GM19193 (cell line): Measurements from ENCODE around the gene SLC28A3.

Experiments
- POLR2A ChIP-seq: IDR thresholded peaks from 4 replicates; pipeline ENCODE4 v1.6.1; 2011; ENCODE audit not compliant: insufficient read depth, insufficient read length; ENCODE audit errors: extremely low read depth

The SLC28A3 gene, protein sequence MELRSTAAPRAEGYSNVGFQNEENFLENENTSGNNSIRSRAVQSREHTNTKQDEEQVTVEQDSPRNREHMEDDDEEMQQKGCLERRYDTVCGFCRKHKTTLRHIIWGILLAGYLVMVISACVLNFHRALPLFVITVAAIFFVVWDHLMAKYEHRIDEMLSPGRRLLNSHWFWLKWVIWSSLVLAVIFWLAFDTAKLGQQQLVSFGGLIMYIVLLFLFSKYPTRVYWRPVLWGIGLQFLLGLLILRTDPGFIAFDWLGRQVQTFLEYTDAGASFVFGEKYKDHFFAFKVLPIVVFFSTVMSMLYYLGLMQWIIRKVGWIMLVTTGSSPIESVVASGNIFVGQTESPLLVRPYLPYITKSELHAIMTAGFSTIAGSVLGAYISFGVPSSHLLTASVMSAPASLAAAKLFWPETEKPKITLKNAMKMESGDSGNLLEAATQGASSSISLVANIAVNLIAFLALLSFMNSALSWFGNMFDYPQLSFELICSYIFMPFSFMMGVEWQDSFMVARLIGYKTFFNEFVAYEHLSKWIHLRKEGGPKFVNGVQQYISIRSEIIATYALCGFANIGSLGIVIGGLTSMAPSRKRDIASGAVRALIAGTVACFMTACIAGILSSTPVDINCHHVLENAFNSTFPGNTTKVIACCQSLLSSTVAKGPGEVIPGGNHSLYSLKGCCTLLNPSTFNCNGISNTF

DNA sequence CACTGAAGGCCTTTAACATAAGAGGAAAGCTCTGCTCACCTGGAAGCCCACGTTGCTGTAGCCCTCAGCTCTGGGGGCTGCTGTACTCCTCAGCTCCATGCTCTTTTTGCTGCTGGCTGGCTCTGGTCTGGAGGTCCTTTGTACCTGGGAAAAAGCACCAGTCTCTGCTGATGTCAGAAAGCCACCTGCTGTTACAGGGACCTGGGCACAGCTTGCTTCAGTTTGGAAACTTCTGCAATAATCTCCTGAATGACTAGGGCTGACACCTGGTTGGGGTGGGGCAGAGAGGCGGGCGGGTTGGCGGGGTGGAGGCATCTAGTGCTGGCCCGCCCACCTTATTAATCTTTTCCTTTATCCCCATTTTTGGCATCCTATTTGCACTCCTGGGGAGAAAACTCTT is at the start of gene SLC28A3:
Gene SLC28A3, minus strand, starts transcription at position 224 of the 400 bp plus-strand sequence. Its CDS starts 125 bp downstream, at position 99.
- no peak for TF ChIP-seq POLR2A

- TF ChIP-seq POLR2A = no peak
Observed at GRCh38 chr9:84387821-84388220, 47.3 kb upstream of the SLC28A3 start.

DNA sequence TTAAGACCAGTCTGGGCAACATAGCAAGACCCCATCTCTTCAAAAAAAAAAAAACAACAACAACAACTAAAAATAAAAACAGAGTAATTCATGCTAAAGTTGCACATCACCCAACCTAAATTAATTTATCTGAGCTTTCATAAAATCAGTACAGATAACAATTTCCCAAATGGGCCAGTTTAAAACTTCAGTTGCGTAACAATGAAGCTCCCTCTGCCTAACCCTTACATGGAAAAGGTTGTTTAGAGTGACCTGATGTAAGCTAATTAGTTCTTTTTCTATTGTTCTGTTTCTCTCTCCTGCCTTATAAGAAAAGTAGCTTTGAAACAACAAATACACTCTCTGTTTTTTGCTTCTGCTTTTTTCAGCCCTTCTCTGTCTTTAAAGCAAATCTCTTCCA is 46.2 kb upstream of the SLC28A3 start:
- no peak for TF ChIP-seq POLR2A

DNA sequence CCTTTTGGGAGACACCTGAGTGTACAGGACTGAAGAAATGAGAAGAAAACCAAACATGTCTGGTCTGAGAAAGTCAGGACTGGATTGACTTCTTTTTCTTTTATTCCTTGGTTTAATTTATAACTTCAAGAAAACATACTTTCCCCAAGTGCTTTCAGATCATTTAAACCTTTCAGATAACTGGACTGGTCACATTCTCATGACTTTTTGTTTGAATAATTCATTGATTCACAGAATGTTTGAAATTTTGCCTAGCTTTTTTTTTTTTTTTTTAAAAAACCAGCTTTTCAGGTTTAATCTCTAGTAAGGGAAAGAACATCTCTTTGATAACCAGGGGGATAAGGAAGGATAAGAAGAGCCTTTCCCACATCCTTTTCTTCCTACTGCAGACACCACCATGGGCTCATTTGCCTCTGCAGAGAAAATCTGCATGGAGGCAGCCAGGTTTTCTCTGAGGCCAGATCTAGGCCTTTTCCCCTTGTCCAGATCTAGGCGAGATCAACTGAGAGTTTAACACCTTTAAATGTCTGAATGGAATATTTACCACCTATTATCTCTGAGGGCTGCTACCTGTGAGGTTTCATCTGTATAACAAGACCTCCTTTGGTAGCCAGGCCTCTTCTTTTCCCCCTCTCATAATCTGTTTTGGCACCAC is 45.0 kb upstream of the SLC28A3 start:
- TF ChIP-seq POLR2A = no peak

DNA sequence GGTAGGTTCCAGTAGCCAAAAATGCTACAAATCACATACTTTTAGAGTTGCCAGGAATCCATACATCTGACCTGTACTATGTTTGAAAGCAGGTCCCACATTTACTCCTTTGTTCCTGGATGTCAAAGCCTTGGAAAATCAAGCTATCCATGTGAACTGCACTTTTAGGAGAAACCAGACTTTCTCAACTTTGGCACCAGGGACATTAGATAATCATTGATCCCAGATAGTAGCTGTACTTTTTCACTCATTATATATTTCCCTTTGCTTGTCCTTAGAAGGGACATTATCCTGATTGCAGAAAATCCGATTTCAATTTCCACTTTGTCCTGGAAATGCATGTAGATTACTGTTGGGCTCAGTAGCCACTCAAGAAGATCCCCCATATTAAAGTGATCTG is 44.1 kb upstream of the SLC28A3 start:
- TF ChIP-seq POLR2A = no peak

DNA sequence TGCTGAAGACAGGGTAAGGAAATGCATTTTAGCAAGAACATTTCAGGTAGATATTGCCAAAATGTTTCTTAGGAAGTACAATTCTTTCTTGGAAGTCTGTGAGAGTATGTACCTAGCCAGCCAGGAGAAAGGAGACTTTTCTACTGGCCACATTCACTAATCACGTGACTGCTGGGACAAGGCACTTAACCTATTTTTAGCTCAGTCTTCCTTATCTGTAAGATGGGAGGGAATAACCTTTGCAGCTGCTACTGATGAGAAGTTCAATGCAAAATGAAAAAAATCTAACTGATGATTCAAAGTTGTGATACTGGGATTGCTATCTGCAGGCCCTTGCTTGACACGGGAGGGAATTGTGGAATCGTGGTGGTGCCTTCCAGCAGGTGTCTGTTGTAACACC is 42.6 kb upstream of the SLC28A3 start:
- no peak for TF ChIP-seq POLR2A

DNA sequence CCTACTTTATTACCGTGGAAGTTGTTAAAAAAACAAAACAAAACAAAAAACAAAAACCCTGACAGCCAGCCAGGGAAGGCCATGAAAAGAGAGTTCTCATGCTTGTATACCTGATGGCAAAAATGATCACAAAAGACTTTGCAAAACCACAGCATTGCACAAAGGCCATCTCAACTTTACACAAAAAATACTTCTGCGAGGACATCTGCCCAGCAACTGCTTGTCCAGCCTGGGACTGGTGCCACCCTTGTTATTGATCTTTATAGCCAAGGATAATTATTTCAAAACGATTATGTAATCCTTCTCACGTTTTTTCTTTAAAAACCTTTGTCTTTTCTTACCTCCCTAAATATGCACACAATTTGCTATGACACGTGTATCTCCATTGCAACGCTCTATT is 42.2 kb upstream of the SLC28A3 start:
- TF ChIP-seq POLR2A = no peak

GRCh38 chr9:84381508-84381907 is 41.0 kb upstream of the SLC28A3 start:
- TF ChIP-seq POLR2A = no peak

DNA sequence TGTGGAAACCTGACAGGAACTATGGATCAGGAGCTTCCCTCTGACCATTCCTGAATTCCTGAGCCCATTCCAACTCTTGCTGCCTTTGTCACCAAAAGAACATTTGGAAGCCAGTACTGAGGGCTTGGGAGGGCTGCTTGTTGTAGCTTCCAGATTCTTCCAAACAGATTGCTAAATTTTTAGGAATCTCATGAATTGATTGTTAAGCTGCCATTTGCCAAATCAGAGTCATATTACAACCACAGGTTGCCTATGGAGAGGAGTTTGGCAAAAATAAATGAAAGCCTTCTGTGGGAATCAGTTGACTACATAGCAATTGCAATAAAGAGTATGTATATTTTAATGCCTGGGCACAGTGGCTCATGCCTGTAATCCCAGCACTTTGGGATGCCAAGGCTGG is 39.2 kb upstream of the SLC28A3 start:
- no peak for TF ChIP-seq POLR2A

DNA sequence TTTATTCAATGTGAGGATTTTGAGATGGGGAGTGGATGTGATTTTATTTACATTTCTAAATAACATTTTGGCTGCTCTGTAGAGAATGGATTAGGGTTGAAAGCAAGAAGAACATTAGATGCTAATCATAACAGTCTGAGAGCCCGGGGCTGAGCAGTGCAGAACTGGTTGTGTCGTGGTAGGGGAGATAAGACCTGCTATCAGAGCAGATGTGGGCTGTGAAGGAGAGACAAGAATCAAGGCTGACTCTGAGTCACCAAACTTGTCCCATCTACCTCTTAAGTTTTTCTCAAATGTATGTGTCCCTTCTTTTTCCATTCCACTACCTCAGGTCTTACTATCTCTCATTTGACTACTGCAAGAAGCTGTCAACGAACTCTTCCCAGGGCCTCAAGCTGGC is 35.4 kb upstream of the SLC28A3 start:
- no peak for TF ChIP-seq POLR2A

DNA sequence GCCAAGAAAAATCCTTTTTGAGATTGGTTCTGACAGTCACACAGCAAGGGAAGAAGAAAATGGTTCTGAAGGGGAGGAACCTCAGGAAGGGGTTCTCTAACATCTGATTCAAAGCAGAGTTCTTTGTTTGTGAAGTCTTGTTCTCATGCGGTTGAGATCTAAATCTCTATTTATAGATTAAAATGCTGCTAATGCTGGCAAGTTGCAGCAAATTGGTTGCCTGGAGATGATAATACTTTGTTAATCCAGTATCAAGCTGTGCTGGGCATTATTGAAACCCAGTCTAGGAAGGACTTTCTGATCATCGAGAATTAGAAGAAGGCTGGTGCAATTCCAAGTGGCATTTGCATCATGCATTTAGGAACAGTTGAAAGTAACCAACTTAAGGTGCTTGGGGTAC is 34.0 kb upstream of the SLC28A3 start:
- TF ChIP-seq POLR2A = no peak

GRCh38 chr9:84374013-84374412 is 33.5 kb upstream of the SLC28A3 start:
- no peak for TF ChIP-seq POLR2A

DNA sequence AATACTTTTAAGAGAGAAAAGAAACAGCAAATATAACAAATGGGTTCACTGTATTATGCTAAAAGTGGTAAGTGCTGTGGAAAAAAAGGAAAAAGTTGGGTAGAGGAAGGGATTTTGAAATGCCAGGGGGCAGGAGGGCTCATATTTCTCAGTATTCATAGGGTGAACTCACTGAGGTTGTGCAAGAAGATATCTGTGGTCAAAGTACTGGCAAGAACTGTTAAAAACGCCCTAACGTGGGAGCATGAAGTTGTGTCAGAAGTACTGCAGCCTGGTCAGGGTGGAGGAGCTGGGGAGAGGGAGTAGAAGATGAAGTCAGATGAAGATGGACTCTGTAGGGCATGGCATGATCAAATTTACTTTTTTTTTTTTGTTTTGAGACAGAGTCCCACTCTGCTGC is 31.2 kb upstream of the SLC28A3 start:
- TF ChIP-seq POLR2A = no peak

- no peak for TF ChIP-seq POLR2A
Observed at GRCh38 chr9:84368601-84369000, 28.0 kb upstream of the SLC28A3 start.

DNA sequence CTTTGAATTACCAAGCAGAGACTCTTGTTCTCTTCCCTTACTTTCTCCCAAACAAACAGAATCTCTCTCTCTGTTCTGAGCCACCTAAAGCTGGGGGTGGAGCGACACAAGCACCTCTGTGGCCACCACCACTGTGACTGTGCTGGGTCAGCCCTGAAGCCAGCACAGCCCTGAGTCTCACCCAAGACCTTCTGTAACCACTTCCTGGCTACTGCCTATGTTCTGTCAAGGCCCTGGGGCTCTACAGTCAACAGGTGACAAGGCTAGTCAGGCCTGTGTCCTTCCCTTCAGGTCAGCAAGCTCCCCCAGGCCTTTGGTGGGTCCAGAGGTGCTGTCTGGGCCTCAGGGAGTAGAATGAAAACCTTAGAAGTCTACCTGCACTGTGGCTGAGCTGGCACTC is 26.1 kb upstream of the SLC28A3 start:
- no peak for TF ChIP-seq POLR2A

DNA sequence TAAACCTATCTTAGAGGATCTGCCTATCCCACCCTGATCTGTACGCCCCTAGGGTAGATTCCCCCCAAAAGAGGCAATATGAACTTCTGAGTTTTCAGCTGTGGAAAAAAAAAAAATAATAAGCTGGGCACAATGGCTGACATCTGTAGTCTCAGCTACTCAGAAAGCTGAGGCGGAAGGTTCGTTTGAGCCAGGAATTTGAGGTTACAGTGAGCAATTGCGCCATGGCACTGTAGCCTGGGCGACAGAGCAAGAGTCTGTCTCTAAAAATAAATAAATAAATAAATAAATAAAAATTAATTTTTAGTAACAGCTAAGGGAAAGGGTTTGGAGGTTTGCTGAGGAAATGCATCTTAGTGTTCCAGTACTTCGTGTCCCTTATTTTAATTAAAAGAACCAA is 21.1 kb upstream of the SLC28A3 start:
- TF ChIP-seq POLR2A = no peak
